K562 (cell line): ENCODE measurements around the gene ELP5. TPM values are rescaled to one million over a fixed set of nuclear protein-coding genes. Genes with fewer than 3 reads are reported as not detected.

ENCODE experiments used
- ARID3A ChIP-seq: IDR thresholded peaks from 2 replicates; pipeline ENCODE4 v1.6.1; 2012; ENCODE audit warnings: low read depth, low read length, improper control_type of control experiment, borderline replicate concordance
- CREB3L1 ChIP-seq: fragments of 450-650 bp; IDR thresholded peaks from 2 replicates; pipeline ENCODE4 v1.6.1; 2014; ENCODE audit warnings: low read depth, mild to moderate bottlenecking, moderate library complexity, borderline replicate concordance
- ESRRA ChIP-seq: fragments of 450-650 bp; IDR thresholded peaks from 2 replicates; pipeline ENCODE4 v1.6.1; 2014; ENCODE audit warnings: low read depth, mild to moderate bottlenecking, moderate library complexity, borderline replicate concordance
- FOXP4 ChIP-seq: sonication (generic); formaldehyde crosslinking; IDR thresholded peaks from 2 replicates; pipeline ENCODE4 v1.8.0; 2022; ENCODE audit warnings: mild to moderate bottlenecking, missing genetic modification reagents, borderline replicate concordance
- GATA2 ChIP-seq: sonication (generic); formaldehyde crosslinking; IDR thresholded peaks from 2 replicates; pipeline ENCODE4 v1.4.0; 2020; ENCODE audit warnings: mild to moderate bottlenecking, missing genetic modification reagents
- IFI16 ChIP-seq: fragments of 250-450 bp; sonication (Bioruptor Pico); IDR thresholded peaks from 2 replicates; pipeline ENCODE4 v2.1.2; 2022; ENCODE audit warnings: mild to moderate bottlenecking, inconsistent platforms
- IRF9 ChIP-seq: fragments of 450-650 bp; IDR thresholded peaks from 2 replicates; pipeline ENCODE4 v1.6.1; 2016; ENCODE audit warnings: missing biosample characterization, missing genetic modification characterization
- JUNB ChIP-seq: fragments of 450-650 bp; formaldehyde crosslinking; conservative IDR thresholded peaks from 2 replicates; pipeline ENCODE4 v1.4.0; 2020; ENCODE audit warnings: mild to moderate bottlenecking
- KAT2B ChIP-seq: IDR thresholded peaks from one replicate; pipeline ENCODE4 v1.6.1; 2012; ENCODE audit warnings: low read depth, mild to moderate bottlenecking, control low read depth, inconsistent platforms, low read length, moderate library complexity
- MTA3 ChIP-seq: fragments of 450-650 bp; formaldehyde crosslinking; IDR thresholded peaks from 2 replicates; pipeline ENCODE4 v1.6.1; 2017; ENCODE audit warnings: mild to moderate bottlenecking, borderline replicate concordance
- OTX1 ChIP-seq: fragments of 450-650 bp; formaldehyde crosslinking; IDR thresholded peaks from 2 replicates; pipeline ENCODE4 v1.4.0; 2022; ENCODE audit warnings: mild to moderate bottlenecking
- PKNOX1 ChIP-seq: fragments of 450-650 bp; IDR thresholded peaks from 2 replicates; pipeline ENCODE4 v1.6.1; 2016
- SMC3 ChIP-seq: conservative IDR thresholded peaks from 2 replicates; pipeline ENCODE4 v1.6.1; 2011; ENCODE audit warnings: low read depth, low read length, improper control_type of control experiment; ENCODE audit not compliant: insufficient read depth
- TBL1XR1 ChIP-seq, 2 experiments: IDR thresholded peaks; 2 replicates each; pipeline ENCODE4 v1.6.1; 2012; ENCODE audit warnings: improper control_type of control experiment in 2 of 2, low read length in 2 of 2, mild to moderate bottlenecking in 1 of 2
- ZFP1 ChIP-seq: fragments of 450-650 bp; formaldehyde crosslinking; IDR thresholded peaks from 2 replicates; pipeline ENCODE4 v1.4.0; 2020; ENCODE audit warnings: mild to moderate bottlenecking, mixed read lengths
- ZNF24 ChIP-seq: fragments of 450-650 bp; IDR thresholded peaks from 2 replicates; pipeline ENCODE4 v1.6.1; 2016
- ZNF655 ChIP-seq: fragments of 250-450 bp; sonication (Bioruptor Pico); IDR thresholded peaks from 2 replicates; pipeline ENCODE4 v1.5.0; 2021
- polyA plus RNA-seq, 8 experiments: library from polyadenylated mRNA; depleted of rRNA in 4 of 8; stranded (reverse) in 5 of 8; unstranded in 3 of 8; fragments of >200 nt; fragmentation: Nextera tagmentation in 2 of 8; fragmentation: Illumina TruSeq in 1 of 8; extraction: Ambion mirVana in 2 of 8; extraction: Trizol in 1 of 8; gene quantifications; 2 replicates each; pipeline versions ENCODE4 v1.2.1 to v1.2.3, GENCODE V29; 2011 to 2014; ENCODE audit warnings: inconsistent platforms in 1 of 8, missing spikeins in 1 of 8
- total RNA-seq, 7 experiments: library from RNA; depleted of rRNA in 6 of 7; stranded (reverse); fragments of >200 nt in 6 of 7; fragmentation: Illumina TruSeq in 2 of 7; extraction: Trizol in 2 of 7; gene quantifications; 2 replicates each; pipeline versions ENCODE4 v1.2.1 to v1.2.3, GENCODE V29; 2011 to 2021; ENCODE audit warnings: low replicate concordance in 1 of 7

The ELP5 gene
- total and polyA plus RNA-seq, 9 of the 15 experiments (the other 6 are each of a cell fraction or from before 2014, with no cell fraction given), result 25.7 to 77.9 (median 52.9) TPM

GRCh38 chr17:7262935-7263800 lies 11.2 kb downstream of the ELP5 start (continued):
- TF ChIP-seq FOXP4 (CRISPR knock-in tag) (no peak), SMC3 (no peak), TBL1XR1 (IDR thresholded peaks at IDR 0.05; ENCODE audit: low read length in 2 of 2) (no peak), MTA3 (peak; percentile 28; the same call in 1 of the 2 replicates), ZFP1 (CRISPR knock-in tag) (no peak), ZNF655 (CRISPR knock-in tag) (no peak), ZNF24 (no peak), CREB3L1 (no peak), IFI16 (CRISPR knock-in tag) (no peak), PKNOX1 (peak; percentile 11; the same call in 1 of the 2 replicates), IRF9 (no peak), ARID3A (no peak), OTX1 (no peak), KAT2B (no peak), ESRRA (peak; percentile 40; the same call in 1 of the 2 replicates), JUNB (CRISPR knock-in tag) (no peak), GATA2 (CRISPR knock-in tag) (no peak)
